Liver (tissue), 9 donors: Measurements from ENCODE around the gene SP2. TPM values are rescaled to one million over a fixed set of nuclear protein-coding genes. Genes with fewer than 3 reads are reported as not detected.
A peak's percentile ranks its signal among the peaks of the same experiment; 100 is the strongest.

Experiments
- DNase-seq: peaks from one replicate; pipeline ENCODE4 v3.0.0-alpha.2; 2017; ENCODE audit warnings: low spot score
- H3K27ac ChIP-seq, 2 donors: one replicate each; pipeline ENCODE4 v1.7.0; 2013; ENCODE audit warnings: inconsistent platforms in 2 of 2, low read length in 2 of 2, control low read depth in 1 of 2, low read depth in 1 of 2, mild to moderate bottlenecking in 1 of 2
- H3K27me3 ChIP-seq, 4 donors: one replicate each; pipeline versions ENCODE4 v1.6.1 to v1.7.0; 2013; ENCODE audit warnings: low read length in 3 of 4, inconsistent platforms in 1 of 4, mild to moderate bottlenecking in 1 of 4, moderate library complexity in 1 of 4; ENCODE audit not compliant: control insufficient read depth in 4 of 4, insufficient read depth in 4 of 4
- H3K36me3 ChIP-seq, 4 donors: one replicate each; pipeline versions ENCODE4 v1.6.1 to v1.7.0; 2013; ENCODE audit warnings: low read length in 3 of 4, mild to moderate bottlenecking in 3 of 4, low read depth in 1 of 4, moderate library complexity in 1 of 4; ENCODE audit not compliant: control insufficient read depth in 4 of 4, insufficient read depth in 3 of 4
- H3K4me1 ChIP-seq, 4 donors: one replicate each; pipeline versions ENCODE4 v1.6.1 to v1.7.0; 2013; ENCODE audit warnings: low read length in 3 of 4, mild to moderate bottlenecking in 3 of 4, moderate library complexity in 1 of 4; ENCODE audit not compliant: control insufficient read depth in 4 of 4, insufficient read depth in 4 of 4
- H3K4me3 ChIP-seq, 3 donors: one replicate each; pipeline versions ENCODE4 v1.6.1 to v1.7.0; 2013; ENCODE audit warnings: low read length in 3 of 3, control low read depth in 1 of 3, low read depth in 1 of 3, mild to moderate bottlenecking in 1 of 3
- H3K9ac ChIP-seq, 2 donors: one replicate each; pipeline ENCODE4 v1.7.0; 2013; ENCODE audit warnings: low read length in 2 of 2, mild to moderate bottlenecking in 2 of 2, moderate library complexity in 2 of 2, control low read depth in 1 of 2, low read depth in 1 of 2
- H3K9me3 ChIP-seq, 4 donors: one replicate each; pipeline versions ENCODE4 v1.6.1 to v1.7.0; 2013; ENCODE audit warnings: low read length in 3 of 4; ENCODE audit not compliant: control insufficient read depth in 4 of 4
- CTCF ChIP-seq: fragments of 150-350 bp; IDR thresholded peaks from 2 replicates; pipeline ENCODE4 v1.5.1; 2017; ENCODE audit warnings: improper control_type of control experiment, low read depth, low read length; ENCODE audit not compliant: missing input control
- FOXA2 ChIP-seq: IDR thresholded peaks from 2 replicates; pipeline ENCODE4 v1.6.1; 2016; ENCODE audit warnings: antibody characterized with exemption
- GABPA ChIP-seq, 2 donors: IDR thresholded peaks in 1 of 2; conservative IDR thresholded peaks in 1 of 2; 2 replicates each; pipeline ENCODE4 v1.6.1; 2016; ENCODE audit warnings: antibody characterized with exemption in 2 of 2, mild to moderate bottlenecking in 1 of 2, moderate library complexity in 1 of 2
- HNF4A ChIP-seq, 2 donors: conservative IDR thresholded peaks; 2 replicates each; pipeline ENCODE4 v1.6.1; 2016; ENCODE audit warnings: antibody characterized with exemption in 2 of 2, mild to moderate bottlenecking in 2 of 2
- HNF4G ChIP-seq: IDR thresholded peaks from 2 replicates; pipeline ENCODE4 v1.6.1; 2016; ENCODE audit warnings: antibody characterized with exemption
- JUND ChIP-seq, 2 donors: IDR thresholded peaks; 2 replicates each; pipeline ENCODE4 v1.6.1; 2016; ENCODE audit warnings: antibody characterized with exemption in 2 of 2
- RAD21 ChIP-seq, 2 donors: IDR thresholded peaks; 2 replicates each; pipeline ENCODE4 v1.6.1; 2016; ENCODE audit warnings: antibody characterized with exemption in 2 of 2, mild to moderate bottlenecking in 2 of 2
- REST ChIP-seq: IDR thresholded peaks from 2 replicates; pipeline ENCODE4 v1.6.1; 2016; ENCODE audit warnings: antibody characterized with exemption, mild to moderate bottlenecking
- RXRA ChIP-seq, 2 donors: IDR thresholded peaks; 2 replicates each; pipeline ENCODE4 v1.6.1; 2017 to 2018; ENCODE audit warnings: antibody characterized with exemption in 2 of 2, mild to moderate bottlenecking in 1 of 2
- SP1 ChIP-seq: IDR thresholded peaks from 2 replicates; pipeline ENCODE4 v1.6.1; 2018; ENCODE audit warnings: antibody characterized with exemption, mild to moderate bottlenecking
- YY1 ChIP-seq: IDR thresholded peaks from 2 replicates; pipeline ENCODE4 v1.6.1; 2016; ENCODE audit warnings: antibody characterized with exemption, mild to moderate bottlenecking
- WGBS: extraction: QIAGEN DNeasy Blood & Tissue Kit; methylation state at CpG from one replicate; pipeline ENCODE4 v1.1.7; 2013; 5-methylcytosine and 5-hydroxymethylcytosine counted together
- polyA plus RNA-seq, 2 donors: library from polyadenylated mRNA; stranded (reverse) in 1 of 2; unstranded in 1 of 2; fragments of 200-250 nt in 1 of 2; fragments of >200 nt in 1 of 2; fragmentation: Nextera tagmentation in 1 of 2; extraction: Ambion mirVana in 1 of 2; gene quantifications; one replicate each; pipeline versions ENCODE4 v1.2.1 to v1.2.3, GENCODE V29; 2013 to 2015
- total RNA-seq, 2 donors: library from RNA; depleted of rRNA; stranded (reverse); fragments of >200 nt; gene quantifications; one replicate each; pipeline ENCODE4 v1.2.3, GENCODE V29; 2014
- donor health status: healthy.
- donor health status: healthy.
- donor health status: healthy.
- donor health status: healthy.
- donor health status: healthy.

The SP2 gene
- total and polyA plus RNA-seq, 4 donors: 2.2 to 5.7 (median 3.8) TPM

DNA sequence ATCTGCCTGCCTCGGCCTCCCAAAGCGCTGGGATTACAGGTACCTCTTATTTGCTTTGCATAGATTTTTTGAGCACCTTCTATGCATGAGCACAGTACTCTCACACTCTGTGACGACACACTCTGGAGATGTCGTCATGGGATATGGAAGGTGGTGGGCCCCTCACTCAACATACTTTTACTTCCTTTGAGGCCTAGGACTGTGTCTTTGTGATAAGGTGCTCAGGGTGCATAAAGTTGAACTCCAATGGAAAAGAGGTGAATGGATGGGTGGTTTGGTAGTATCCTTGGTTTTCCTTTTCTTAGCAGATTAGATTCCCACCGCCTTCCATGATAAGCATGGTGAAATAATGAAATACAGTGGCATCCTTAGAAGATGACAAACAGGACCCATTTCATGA lies 68.8 kb downstream of the SP2 start (continued):
- TF ChIP-seq REST: no peak

DNA sequence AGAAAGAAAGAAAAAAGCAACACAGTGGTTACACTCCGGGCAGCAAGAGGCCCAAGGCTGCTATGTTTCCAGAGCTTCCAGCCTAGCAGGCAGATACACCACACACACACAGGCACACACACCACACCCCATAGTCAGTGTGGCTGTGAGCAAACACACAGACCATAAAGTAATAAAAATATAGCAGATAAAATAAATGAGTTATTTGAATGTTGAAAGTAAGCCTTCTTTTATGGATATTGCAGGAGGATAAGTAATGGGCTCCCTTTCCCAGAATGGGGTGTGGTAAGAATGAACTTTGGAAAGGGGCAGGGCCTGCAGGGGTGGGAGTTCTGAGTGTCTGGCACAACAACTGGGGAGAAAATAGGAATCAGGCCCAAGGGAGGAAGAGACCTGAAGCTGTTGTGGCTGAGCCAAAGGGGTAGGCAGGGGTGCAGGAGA lies 70.1 kb downstream of the SP2 start:
- Histone ChIP-seq H3K4me1 (peaks cover 1 to 20% (median 10%) of the 10 kb centered on the region in 4 donors), H3K4me3 (no peak overlapping the region), H3K36me3 (no peaks in the 10 kb centered on the region), H3K9ac (no peak overlapping the region), H3K27me3 (no peaks in the 10 kb centered on the region), H3K27ac (peak overlapping the region; percentile 59 to 71), H3K9me3 (no peaks in the 10 kb centered on the region)
- TF ChIP-seq CTCF (no peak), RXRA (IDR thresholded peaks at IDR 0.05) (peak; percentile 57 to 71), HNF4A (conservative IDR thresholded peaks at IDR 0.05) (peak; percentile 89 to 94), YY1 (peak; percentile 70), HNF4G (peak; percentile 63), GABPA (IDR thresholded peaks at IDR 0.05 in 1 of 2, conservative IDR thresholded peaks at IDR 0.05 in 1 of 2) (peak in 1 of 2 donors; percentile 27), FOXA2 (no peak), RAD21 (IDR thresholded peaks at IDR 0.05) (peak; percentile 53 to 56), JUND (IDR thresholded peaks at IDR 0.05) (peak in 1 of 2 donors; percentile 57), SP1 (peak; percentile 66), REST (peak; percentile 54)
- WGBS: 50% methylated on average over 1 of the region's 1 CpG
- no peak for DNase-seq
